ENCODE measurements around the gene MSI2. TPM values are rescaled to one million over a fixed set of nuclear protein-coding genes. Genes with fewer than 3 reads are reported as not detected.

The MSI2 gene
- total and polyA plus RNA-seq, 2 donors (not counting 3 experiments of a cell fraction or from before 2014, with no cell fraction given), result 20.9 to 59.3 TPM

DNA sequence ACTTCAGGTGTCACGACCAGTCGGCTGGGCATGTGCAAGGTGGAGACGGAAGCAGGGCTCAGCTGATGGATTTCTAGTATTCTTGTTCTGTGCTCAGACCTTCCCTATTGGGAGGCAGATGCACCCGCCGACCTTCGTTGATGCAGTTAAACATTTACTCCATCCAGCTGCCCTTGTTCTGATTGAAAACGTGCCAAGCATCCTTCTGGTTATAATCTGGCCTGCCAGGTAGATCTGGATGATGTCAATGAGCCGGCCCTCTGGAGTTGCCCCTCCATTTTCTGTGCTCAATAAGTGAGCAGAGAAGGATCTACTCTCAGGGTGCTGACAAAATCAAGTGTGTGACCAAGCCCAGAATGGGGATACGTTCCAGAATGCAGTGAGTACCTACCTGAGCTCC lies 450.4 kb downstream of the MSI2 start:
- DNase-seq (ENCODE audit: low read depth, low spot score) (no peak), FAIRE-seq (no peak)
- TF ChIP-seq FOS (IDR thresholded peaks at IDR 0.05; ENCODE audit: borderline replicate concordance, insufficient read depth, low read length) (no peak), MAX (IDR thresholded peaks at IDR 0.05; ENCODE audit: insufficient read depth, insufficient read length) (no peak), EZH2 (IDR thresholded peaks at IDR 0.05; ENCODE audit: borderline replicate concordance, low read depth, low read length, severe bottlenecking) (no peak)
- H3K27ac ChIP-seq (ENCODE audit: insufficient read depth, low read depth, low read length), result no peak overlapping the region
- no peaks in the 10 kb centered on the region for H3K79me2 ChIP-seq (ENCODE audit: control insufficient read depth, insufficient read depth, low read length)
- CTCF ChIA-PET, result interaction anchor here (1.2 to 1.9 kb wide), 4 partner anchors 35 to 464 kb away, joined by 3 to 5 read pairs (median 5); no protein-coding TSS in a partner anchor
- H3K4me1 ChIP-seq (ENCODE audit: control insufficient read depth, extremely low read depth, insufficient read depth, low read length), result no peaks in the 10 kb centered on the region
- POLR2A ChIA-PET, result no interaction called here
- intact Hi-C loops (cut with micrococcal nuclease), result no loop called here
- dilution Hi-C loops (cut with MboI; ENCODE audit: extremely low pct_ligation_motif_present, low sequenced_read_pairs), result no loop called here
- H3K4me2 ChIP-seq (ENCODE audit: insufficient read depth, low read length), result no peak overlapping the region
- peaks cover 9 to 16% of the 10 kb centered on the region in 2 experiments for H3K27me3 ChIP-seq (ENCODE audit: control insufficient read depth in 2 of 2, insufficient read depth in 2 of 2, low read length in 2 of 2)
- no peaks in the 10 kb centered on the region for H3K9me1 ChIP-seq (replicated peaks; ENCODE audit: control insufficient read depth, extremely low read depth, insufficient read depth, low read length)
- H3K4me3 ChIP-seq (replicated peaks in 1 of 3; ENCODE audit: insufficient read depth in 1 of 3, low read depth in 1 of 3, low read length in 3 of 3), result no peak overlapping the region
- H3K36me3 ChIP-seq (ENCODE audit: control insufficient read depth in 2 of 2, extremely low read depth in 1 of 2, insufficient read depth in 2 of 2, low read length in 2 of 2), result no peaks in the 10 kb centered on the region
- no peak overlapping the region for H2AFZ ChIP-seq (ENCODE audit: low read depth, low read length)
- H3K9ac ChIP-seq (replicated peaks; ENCODE audit: extremely low read depth, insufficient read depth, low read length), result no peak overlapping the region
- no peaks in the 10 kb centered on the region for H3K9me3 ChIP-seq (replicated peaks; ENCODE audit: control insufficient read depth, insufficient read depth, low read length)
- no peaks in the 10 kb centered on the region for H4K20me1 ChIP-seq (replicated peaks; ENCODE audit: control insufficient read depth, extremely low read depth, insufficient read depth, low read length)
- no TSS peak for BruUV-seq (replicated peaks)

DNA sequence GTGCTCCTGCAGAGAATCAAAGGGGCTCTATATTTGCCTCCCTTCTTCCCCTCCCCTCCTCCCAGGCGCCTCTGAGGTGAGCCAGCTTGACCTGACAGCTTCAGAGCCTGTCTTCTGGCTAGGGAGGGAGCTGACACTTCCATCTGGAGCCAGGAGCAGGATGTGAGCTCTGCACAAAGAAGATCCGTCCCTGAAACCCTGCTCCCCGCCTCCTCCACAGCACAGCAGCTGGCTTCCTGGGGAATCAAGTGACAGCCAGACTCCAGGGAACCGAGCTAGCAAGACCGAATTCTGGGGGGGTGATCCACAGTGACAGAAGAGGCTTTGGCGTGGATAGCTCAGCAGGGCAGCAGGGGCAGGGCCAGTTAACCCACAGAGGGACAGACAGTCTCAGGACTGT lies 451.6 kb downstream of the MSI2 start:
- Histone ChIP-seq H2AFZ (ENCODE audit: low read depth, low read length) (no peak overlapping the region), H3K4me1 (ENCODE audit: control insufficient read depth, extremely low read depth, insufficient read depth, low read length) (no peaks in the 10 kb centered on the region), H3K79me2 (ENCODE audit: control insufficient read depth, insufficient read depth, low read length) (no peaks in the 10 kb centered on the region), H3K9me1 (replicated peaks; ENCODE audit: control insufficient read depth, extremely low read depth, insufficient read depth, low read length) (no peaks in the 10 kb centered on the region), H3K9ac (replicated peaks; ENCODE audit: extremely low read depth, insufficient read depth, low read length) (no peak overlapping the region), H3K4me3 (replicated peaks in 1 of 3; ENCODE audit: insufficient read depth in 1 of 3, low read depth in 1 of 3, low read length in 3 of 3) (no peak overlapping the region), H3K27ac (ENCODE audit: insufficient read depth, low read depth, low read length) (no peak overlapping the region), H3K4me2 (ENCODE audit: insufficient read depth, low read length) (no peak overlapping the region), H4K20me1 (replicated peaks; ENCODE audit: control insufficient read depth, extremely low read depth, insufficient read depth, low read length) (no peaks in the 10 kb centered on the region), H3K27me3 (ENCODE audit: control insufficient read depth in 2 of 2, insufficient read depth in 2 of 2, low read length in 2 of 2) (peaks cover 9 to 22% of the 10 kb centered on the region in 2 experiments), H3K36me3 (ENCODE audit: control insufficient read depth in 2 of 2, extremely low read depth in 1 of 2, insufficient read depth in 2 of 2, low read length in 2 of 2) (no peaks in the 10 kb centered on the region), H3K9me3 (replicated peaks; ENCODE audit: control insufficient read depth, insufficient read depth, low read length) (no peaks in the 10 kb centered on the region)
- DNase-seq (ENCODE audit: low read depth, low spot score), result no peak
- no TSS peak for BruUV-seq (replicated peaks)
- FAIRE-seq, result no peak
- dilution Hi-C loops (cut with MboI; ENCODE audit: extremely low pct_ligation_motif_present, low sequenced_read_pairs), result no loop called here
- POLR2A ChIA-PET, result no interaction called here
- intact Hi-C loops (cut with micrococcal nuclease), result no loop called here
- CTCF ChIA-PET, result interaction anchor here (0.8 to 1.9 kb wide), 4 partner anchors 36 to 465 kb away, joined by 3 to 5 read pairs (median 5); no protein-coding TSS in a partner anchor
- TF ChIP-seq, protein P1, sequence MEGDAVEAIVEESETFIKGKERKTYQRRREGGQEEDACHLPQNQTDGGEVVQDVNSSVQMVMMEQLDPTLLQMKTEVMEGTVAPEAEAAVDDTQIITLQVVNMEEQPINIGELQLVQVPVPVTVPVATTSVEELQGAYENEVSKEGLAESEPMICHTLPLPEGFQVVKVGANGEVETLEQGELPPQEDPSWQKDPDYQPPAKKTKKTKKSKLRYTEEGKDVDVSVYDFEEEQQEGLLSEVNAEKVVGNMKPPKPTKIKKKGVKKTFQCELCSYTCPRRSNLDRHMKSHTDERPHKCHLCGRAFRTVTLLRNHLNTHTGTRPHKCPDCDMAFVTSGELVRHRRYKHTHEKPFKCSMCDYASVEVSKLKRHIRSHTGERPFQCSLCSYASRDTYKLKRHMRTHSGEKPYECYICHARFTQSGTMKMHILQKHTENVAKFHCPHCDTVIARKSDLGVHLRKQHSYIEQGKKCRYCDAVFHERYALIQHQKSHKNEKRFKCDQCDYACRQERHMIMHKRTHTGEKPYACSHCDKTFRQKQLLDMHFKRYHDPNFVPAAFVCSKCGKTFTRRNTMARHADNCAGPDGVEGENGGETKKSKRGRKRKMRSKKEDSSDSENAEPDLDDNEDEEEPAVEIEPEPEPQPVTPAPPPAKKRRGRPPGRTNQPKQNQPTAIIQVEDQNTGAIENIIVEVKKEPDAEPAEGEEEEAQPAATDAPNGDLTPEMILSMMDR (IDR thresholded peaks at IDR 0.05; ENCODE audit: extremely low read depth in 1 of 2, insufficient read depth in 1 of 2, low read depth in 1 of 2, low read length in 2 of 2), result no peak

All from endothelial cell of umbilical vein (primary cell).